Neural cell (in vitro differentiated cells): ENCODE measurements around the gene GRIN2C. TPM values are rescaled to one million over a fixed set of nuclear protein-coding genes. Genes with fewer than 3 reads are reported as not detected.

ENCODE experiments used
- H2AFZ ChIP-seq: fragments of 200-600, 300-800 bp; sonication (generic), shearing (Covaris generic); 2 replicates; pipeline ENCODE4 v1.6.0; 2014; ENCODE audit warnings: low read depth, mild to moderate bottlenecking, antibody characterized with exemption, low read length, moderate library complexity
- H3F3A ChIP-seq: fragments of 200-600 bp; shearing (Covaris generic); 2 replicates; pipeline ENCODE4 v1.6.1; 2016; ENCODE audit warnings: mild to moderate bottlenecking, moderate library complexity, mixed read lengths, antibody characterized with exemption, low read length; ENCODE audit not compliant: insufficient read depth, poor library complexity, severe bottlenecking
- H3K27ac ChIP-seq: fragments of 200-600, 300-800 bp; sonication (generic), shearing (Covaris generic); 2 replicates; pipeline ENCODE4 v1.5.1; 2014; ENCODE audit warnings: mild to moderate bottlenecking, low read length, moderate library complexity
- H3K27me3 ChIP-seq: fragments of 300-800, 200-600 bp; sonication (generic), shearing (Covaris generic); 2 replicates; pipeline ENCODE4 v1.6.0; 2014; ENCODE audit warnings: mild to moderate bottlenecking, low read depth, low read length, moderate library complexity; ENCODE audit not compliant: insufficient read depth
- H3K36me3 ChIP-seq: fragments of 300-800, 200-600 bp; sonication (generic), shearing (Covaris generic); 2 replicates; pipeline ENCODE4 v1.5.1; 2014; ENCODE audit warnings: mild to moderate bottlenecking, antibody characterized with exemption, low read length, moderate library complexity; ENCODE audit not compliant: insufficient read depth
- H3K4me2 ChIP-seq: fragments of 300-800, 200-600 bp; sonication (generic), shearing (Covaris generic); 2 replicates; pipeline ENCODE4 v1.6.0; 2014; ENCODE audit warnings: mild to moderate bottlenecking, low read length
- H3K4me3 ChIP-seq: fragments of 300-800, 200-600 bp; sonication (generic), shearing (Covaris generic); 2 replicates; pipeline ENCODE4 v1.5.1; 2014; ENCODE audit warnings: mild to moderate bottlenecking, low read length, moderate library complexity
- H3K79me2 ChIP-seq: fragments of 200-600 bp; shearing (Covaris generic); replicated peaks from 2 replicates; pipeline ENCODE4 v1.6.0; 2014; ENCODE audit warnings: mild to moderate bottlenecking, low read length, moderate library complexity; ENCODE audit not compliant: insufficient read depth
- H3K9ac ChIP-seq: fragments of 300-800, 200-600 bp; sonication (generic), shearing (Covaris generic); 2 replicates; pipeline ENCODE4 v1.6.1; 2016; ENCODE audit warnings: mild to moderate bottlenecking, low read length, mixed read lengths
- H3K9me2 ChIP-seq: fragments of 200-600 bp; shearing (Covaris generic); 2 replicates; pipeline ENCODE4 v1.6.1; 2016; ENCODE audit warnings: mild to moderate bottlenecking, low read length, mixed read lengths; ENCODE audit not compliant: insufficient read depth
- H3K9me3 ChIP-seq: fragments of 200-600, 300-800 bp; sonication (generic), shearing (Covaris generic); 2 replicates; pipeline ENCODE4 v1.6.1; 2016; ENCODE audit warnings: mild to moderate bottlenecking, mixed run types, low read length, moderate library complexity, mixed read lengths
- H4K20me1 ChIP-seq: fragments of 200-600 bp; shearing (Covaris generic); 2 replicates; pipeline ENCODE4 v1.6.1; 2016; ENCODE audit warnings: mild to moderate bottlenecking, mixed run types; ENCODE audit not compliant: insufficient read depth
- CTCF ChIP-seq: fragments of 450-650 bp; IDR thresholded peaks from 2 replicates; pipeline ENCODE4 v1.5.1; 2014; ENCODE audit warnings: antibody characterized with exemption, mild to moderate bottlenecking, moderate library complexity; ENCODE audit not compliant: poor library complexity, severe bottlenecking
- EP300 ChIP-seq: fragments of 450-650 bp; conservative IDR thresholded peaks from 2 replicates; pipeline ENCODE4 v1.6.1; 2014; ENCODE audit warnings: antibody characterized with exemption, mild to moderate bottlenecking, moderate library complexity; ENCODE audit not compliant: poor library complexity, severe bottlenecking
- EZH2 ChIP-seq: fragments of 200-600, 300-800 bp; shearing (Covaris generic), sonication (generic); IDR thresholded peaks from 2 replicates; pipeline ENCODE4 v1.6.1; 2014; ENCODE audit warnings: antibody characterized with exemption, low read length, borderline replicate concordance, mild to moderate bottlenecking; ENCODE audit not compliant: insufficient read depth, poor library complexity, severe bottlenecking
- MXI1 ChIP-seq: fragments of 450-650 bp; conservative IDR thresholded peaks from 2 replicates; pipeline ENCODE4 v1.6.1; 2014; ENCODE audit warnings: antibody characterized with exemption, mild to moderate bottlenecking; ENCODE audit not compliant: poor library complexity, severe bottlenecking
- POLR2AphosphoS5 ChIP-seq: IDR thresholded peaks from 2 replicates; pipeline ENCODE4 v1.6.1; 2012
- RAD21 ChIP-seq: fragments of 450-650 bp; conservative IDR thresholded peaks from 2 replicates; pipeline ENCODE4 v1.6.1; 2014; ENCODE audit warnings: antibody characterized with exemption, mild to moderate bottlenecking, moderate library complexity
- REST ChIP-seq: IDR thresholded peaks from 2 replicates; pipeline ENCODE4 v1.6.1; 2012; ENCODE audit warnings: borderline replicate concordance
- SMC3 ChIP-seq: fragments of 450-650 bp; conservative IDR thresholded peaks from 2 replicates; pipeline ENCODE4 v1.6.1; 2014; ENCODE audit warnings: antibody characterized with exemption, mild to moderate bottlenecking, moderate library complexity; ENCODE audit not compliant: poor library complexity
- TAF1 ChIP-seq: IDR thresholded peaks from 2 replicates; pipeline ENCODE4 v1.6.1; 2012; ENCODE audit warnings: low read depth
- polyA plus RNA-seq: library from polyadenylated mRNA; depleted of rRNA; stranded (reverse); fragments of >200 nt; gene quantifications from 2 replicates; pipeline ENCODE4 v1.2.3, GENCODE V29; 2014

GRIN2C gene
- polyA plus RNA-seq, 1 donor from 2014 or later = 0.04 TPM

DNA sequence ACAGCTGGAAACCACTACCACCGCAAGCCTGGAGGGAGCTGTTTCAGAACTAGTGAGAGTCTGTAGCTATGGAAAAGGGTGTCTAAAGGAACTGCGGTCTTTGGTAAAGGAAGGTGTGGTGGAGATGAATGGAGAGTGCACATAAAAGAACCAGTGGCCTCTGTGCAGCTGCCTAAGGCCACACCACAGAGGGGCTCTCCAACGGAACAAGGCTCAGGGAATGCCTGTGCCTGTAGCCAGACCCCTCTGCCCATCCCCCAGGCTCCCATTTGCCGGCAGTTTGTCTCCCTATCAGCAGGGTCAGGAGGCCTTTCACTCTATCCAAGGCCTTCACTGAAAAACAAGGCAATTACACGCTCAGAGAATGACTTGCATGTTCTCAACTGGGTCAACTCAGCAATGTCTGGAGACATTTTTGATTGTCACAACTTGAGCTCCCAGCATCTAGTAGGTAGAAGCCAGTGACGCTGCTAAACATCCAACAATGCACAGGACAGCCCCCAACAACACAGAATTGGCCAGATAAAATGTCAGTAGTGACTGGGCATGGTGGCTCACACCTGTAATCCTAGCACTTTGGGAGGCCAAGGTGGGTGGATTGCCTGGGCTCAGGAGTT, 16.4 kb upstream of the GRIN2C start:
- no peak for TF ChIP-seq SMC3
- TF ChIP-seq TAF1 = no peak
- no peak for TF ChIP-seq REST
- TF ChIP-seq CTCF = no peak
- TF ChIP-seq EP300 = no peak
- no peak for TF ChIP-seq POLR2AphosphoS5
- TF ChIP-seq MXI1 = no peak
- no peak for TF ChIP-seq RAD21
- no peak for TF ChIP-seq EZH2
- H3K36me3 ChIP-seq = no peaks in the 10 kb centered on the region
- no peaks in the 10 kb centered on the region for H3K9me3 ChIP-seq
- H2AFZ ChIP-seq = no peak overlapping the region
- H3K27me3 ChIP-seq = no peaks in the 10 kb centered on the region
- H3K9ac ChIP-seq = no peak overlapping the region
- H3K4me2 ChIP-seq = no peak overlapping the region
- no peaks in the 10 kb centered on the region for H3F3A ChIP-seq
- no peak overlapping the region for H3K27ac ChIP-seq
- no peaks in the 10 kb centered on the region for H3K79me2 ChIP-seq
- no peaks in the 10 kb centered on the region for H4K20me1 ChIP-seq
- no peak overlapping the region for H3K4me3 ChIP-seq
- no peaks in the 10 kb centered on the region for H3K9me2 ChIP-seq

DNA sequence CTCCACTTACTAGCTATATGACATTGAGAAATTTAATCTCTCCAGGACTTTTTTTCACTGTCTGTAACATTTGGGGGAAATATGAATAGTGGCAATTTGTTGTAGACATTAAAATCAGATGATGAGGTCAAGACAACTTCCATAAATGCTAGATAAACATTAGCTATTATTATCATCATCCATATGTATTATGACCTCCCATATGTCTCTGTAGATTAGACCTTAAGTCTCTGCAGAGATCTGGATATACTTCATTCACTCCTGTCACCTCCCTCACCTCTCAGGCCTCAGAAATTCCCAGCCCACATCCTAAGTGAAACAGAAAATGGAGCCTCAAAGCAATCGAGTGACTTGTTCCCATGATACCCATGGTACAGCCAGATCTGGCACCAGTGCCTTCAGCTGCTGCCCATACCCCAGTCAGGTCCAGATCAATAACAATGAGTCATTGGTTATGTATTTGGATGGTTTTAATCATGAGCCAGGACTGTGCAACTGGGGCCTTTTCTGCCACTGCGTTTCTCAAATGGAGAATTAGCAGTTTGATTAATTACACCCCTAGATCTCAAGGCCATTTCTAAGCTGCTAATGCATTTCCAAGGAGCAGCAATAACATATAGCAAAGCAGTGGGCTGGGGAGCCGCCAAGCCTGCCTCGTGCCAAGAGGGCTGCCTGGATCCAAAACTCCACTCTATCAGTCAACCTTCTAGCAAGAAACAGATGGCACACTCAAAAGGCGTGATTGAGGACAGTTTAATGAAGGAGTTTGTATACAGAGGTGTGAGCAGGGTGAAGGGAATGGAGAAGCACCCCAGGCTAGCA, 15.7 kb upstream of the GRIN2C start:
- H3K4me3 ChIP-seq = no peak overlapping the region
- H3K9me3 ChIP-seq = no peaks in the 10 kb centered on the region
- H3K27ac ChIP-seq = no peak overlapping the region
- H3K9ac ChIP-seq = no peak overlapping the region
- H3K79me2 ChIP-seq = no peaks in the 10 kb centered on the region
- H4K20me1 ChIP-seq = no peaks in the 10 kb centered on the region
- no peaks in the 10 kb centered on the region for H3K36me3 ChIP-seq
- no peaks in the 10 kb centered on the region for H3K27me3 ChIP-seq
- H3K4me2 ChIP-seq = no peak overlapping the region
- H3K9me2 ChIP-seq = no peaks in the 10 kb centered on the region
- H2AFZ ChIP-seq = no peak overlapping the region
- H3F3A ChIP-seq = no peaks in the 10 kb centered on the region
- no peak for TF ChIP-seq EZH2
- TF ChIP-seq MXI1 = no peak
- no peak for TF ChIP-seq CTCF
- TF ChIP-seq RAD21 = no peak
- no peak for TF ChIP-seq POLR2AphosphoS5
- TF ChIP-seq TAF1 = no peak
- TF ChIP-seq REST = no peak
- no peak for TF ChIP-seq EP300
- no peak for TF ChIP-seq SMC3
